HG03095 (cell line): Measurements from ENCODE around the gene ART1.

Experiments
- ATAC-seq: cut with Tn5 transposase; IDR thresholded peaks from one replicate; pipeline ENCODE4 v1.9.1; 2021; ENCODE audit warnings: moderate library complexity; ENCODE audit not compliant: unreplicated experiment

Gene ART1

DNA sequence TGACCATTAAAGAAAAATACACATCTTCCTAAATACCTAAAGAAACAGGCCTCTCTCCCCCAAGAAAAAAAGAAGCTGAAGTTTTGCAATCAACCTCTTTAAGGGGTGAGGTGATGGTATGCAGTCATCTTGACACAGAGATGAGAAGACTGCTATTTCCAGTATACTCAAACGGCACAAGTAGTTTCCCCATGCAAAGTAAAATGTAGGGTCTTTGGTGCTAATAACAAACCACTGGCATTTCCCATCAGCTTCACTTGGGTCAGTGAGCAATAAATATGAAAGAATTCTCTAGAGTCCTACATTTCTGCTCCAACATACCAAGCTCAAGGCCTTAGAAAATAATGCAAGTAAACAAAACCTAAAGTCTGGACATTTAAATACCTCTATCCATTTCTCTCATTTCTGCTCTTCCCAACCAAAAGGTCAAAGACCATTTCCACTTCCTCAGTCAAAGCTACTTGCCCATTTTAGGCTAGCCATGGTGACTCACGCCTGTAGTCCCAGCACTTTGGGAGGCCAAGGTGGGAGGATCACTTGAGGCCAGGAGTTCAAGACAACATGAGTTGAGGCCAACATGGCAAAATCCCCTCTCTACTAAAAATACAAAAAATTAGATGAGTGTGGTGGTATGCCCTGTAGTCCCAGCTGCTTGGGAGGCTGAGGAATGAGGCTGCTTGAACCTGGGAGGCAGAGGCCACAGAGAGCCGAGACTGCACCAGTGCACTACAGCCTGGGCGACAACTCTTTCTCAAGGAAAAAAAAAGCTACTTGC, 65.7 kb downstream of the ART1 start:
- ATAC-seq, result no peak

DNA sequence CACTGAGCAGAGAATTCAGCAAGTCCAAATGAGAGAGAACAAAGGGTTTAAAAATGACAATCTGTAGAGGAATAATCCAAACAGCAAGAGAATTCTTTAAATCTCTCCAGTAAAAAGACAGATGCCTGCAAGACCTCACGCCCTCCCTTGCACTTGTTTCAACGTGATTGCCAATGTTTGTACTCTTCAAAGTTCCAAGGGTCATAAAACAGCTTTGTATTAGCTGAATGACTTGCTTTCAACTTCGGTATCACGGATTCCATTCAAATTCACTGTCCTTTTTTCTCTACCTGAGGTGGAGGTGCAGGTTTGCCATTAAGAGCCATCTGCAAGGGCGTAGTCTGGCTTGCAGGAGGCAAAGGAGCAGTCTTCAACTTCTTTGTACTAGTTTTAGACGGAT, 67.3 kb downstream of the ART1 start:
- no peak for ATAC-seq
